Smooth muscle cell (in vitro differentiated cells): ENCODE results near the gene MYDGF. TPM values are rescaled to one million over a fixed set of nuclear protein-coding genes. Genes with fewer than 3 reads are reported as not detected.

Experiments used
- DNase-seq: peaks from one replicate; lab custom pipeline; 2025; ENCODE audit not compliant: unreplicated experiment; lab: John Stamatoyannopoulos, UW
- H2AFZ ChIP-seq: fragments of 200-600 bp; sonication (generic); 2 replicates; pipeline ENCODE4 v1.6.0; 2016; ENCODE audit warnings: antibody characterized with exemption, low read depth, mild to moderate bottlenecking
- H3F3A ChIP-seq: fragments of 200-600 bp; sonication (generic); 2 replicates; pipeline ENCODE4 v1.6.0; 2017; ENCODE audit warnings: antibody characterized with exemption, low read depth
- H3K27ac ChIP-seq: fragments of 200-600 bp; sonication (generic); 2 replicates; pipeline ENCODE4 v1.5.1; 2016; ENCODE audit warnings: low read depth, mild to moderate bottlenecking
- H3K27me3 ChIP-seq: fragments of 200-600 bp; sonication (generic); 2 replicates; pipeline ENCODE4 v1.6.1; 2016; ENCODE audit warnings: low read depth, mild to moderate bottlenecking
- H3K36me3 ChIP-seq: fragments of 200-600 bp; sonication (generic); 2 replicates; pipeline ENCODE4 v1.5.1; 2016; ENCODE audit warnings: low read depth
- H3K4me1 ChIP-seq: fragments of 200-600 bp; sonication (generic); 2 replicates; pipeline ENCODE4 v1.5.1; 2016; ENCODE audit warnings: low read depth
- H3K4me2 ChIP-seq: fragments of 200-600 bp; sonication (generic); 2 replicates; pipeline ENCODE4 v1.6.0; 2016; ENCODE audit warnings: mild to moderate bottlenecking
- H3K4me3 ChIP-seq: fragments of 200-600 bp; sonication (generic); 2 replicates; pipeline ENCODE4 v1.5.1; 2016; ENCODE audit warnings: mild to moderate bottlenecking
- H3K79me2 ChIP-seq: fragments of 200-600 bp; sonication (generic); 2 replicates; pipeline ENCODE4 v1.6.0; 2016; ENCODE audit warnings: low read depth, mild to moderate bottlenecking
- H3K9ac ChIP-seq: fragments of 200-600 bp; sonication (generic); 2 replicates; pipeline ENCODE4 v1.6.0; 2016; ENCODE audit warnings: low read depth
- H3K9me3 ChIP-seq: fragments of 200-600 bp; sonication (generic); replicated peaks from 2 replicates; pipeline ENCODE4 v1.5.1; 2016; ENCODE audit warnings: low read depth
- H4K20me1 ChIP-seq: fragments of 200-600 bp; sonication (generic); 2 replicates; pipeline ENCODE4 v1.6.0; 2016; ENCODE audit warnings: low read depth
- CTCF ChIP-seq: fragments of 200-600 bp; sonication (generic); IDR thresholded peaks from 2 replicates; pipeline ENCODE4 v1.5.1; 2017; ENCODE audit warnings: borderline replicate concordance, mild to moderate bottlenecking, antibody characterized with exemption; ENCODE audit not compliant: insufficient read depth, poor library complexity, severe bottlenecking
- WGBS: methylation state at CpG from one replicate; pipeline ENCODE4 v1.1.7; 2016; ENCODE audit warnings: low lambda C conversion rate; 5-methylcytosine and 5-hydroxymethylcytosine counted together
- polyA plus RNA-seq: library from polyadenylated mRNA; unstranded; fragments of >200 nt; fragmentation: Nextera tagmentation; extraction: Ambion mirVana; gene quantifications from 2 replicates; pipeline ENCODE4 v1.2.1, GENCODE V29; 2016
- total RNA-seq: library from RNA; depleted of rRNA; stranded (reverse); fragments of >200 nt; gene quantifications from 2 replicates; pipeline ENCODE4 v1.2.3, GENCODE V29; 2014

MYDGF gene
- total and polyA plus RNA-seq, 2 experiments from 2014 or later: 188 to 680 TPM

DNA sequence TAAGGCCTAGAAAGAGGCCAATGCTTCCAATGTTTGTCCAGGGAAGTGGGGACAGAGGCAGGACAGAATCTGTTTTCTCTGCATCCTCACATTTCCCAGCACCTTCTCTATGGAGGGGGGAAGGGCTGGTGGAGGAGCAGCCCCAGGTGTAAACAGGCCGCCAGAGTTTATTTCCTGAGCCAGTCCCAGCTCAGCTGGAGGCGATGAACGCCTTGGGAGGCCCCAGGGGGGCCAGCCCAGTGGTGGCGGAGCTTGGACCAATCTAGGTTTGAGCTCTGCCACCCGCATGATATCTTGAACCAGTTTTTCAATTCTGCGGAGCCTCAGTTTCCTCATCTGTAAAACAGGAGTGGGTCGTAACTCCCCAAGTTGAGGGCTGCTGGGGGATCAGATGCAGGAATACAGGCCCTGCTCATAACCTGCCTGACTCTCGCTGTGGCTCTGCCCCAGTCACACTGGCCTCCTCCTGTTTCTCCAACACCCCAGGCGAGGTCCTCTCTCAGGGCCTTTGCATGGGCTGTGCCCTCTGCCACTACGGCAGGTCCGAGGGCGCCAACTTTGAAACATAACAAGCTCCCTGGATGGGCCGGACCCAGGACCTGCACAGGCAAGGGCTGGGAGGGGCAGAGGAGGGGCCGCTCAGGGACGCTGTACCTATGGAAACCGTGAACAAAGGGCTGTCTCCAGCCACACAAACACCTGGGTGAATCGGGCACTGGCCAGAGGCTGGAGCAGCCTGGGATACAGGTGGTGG, 29.7 kb downstream of the MYDGF start:
- Histone ChIP-seq H2AFZ (no peak overlapping the region), H3K4me3 (peak overlapping the region; percentile 78), H3K27ac (no peak overlapping the region), H3K27me3 (no peaks in the 10 kb centered on the region), H3K9me3 (no peaks in the 10 kb centered on the region), H3K9ac (peak overlapping the region; percentile 71), H4K20me1 (no peaks in the 10 kb centered on the region), H3K4me2 (peak overlapping the region; percentile 96), H3K4me1 (peaks cover 2% of the 10 kb centered on the region), H3F3A (peaks cover 6% of the 10 kb centered on the region), H3K36me3 (no peaks in the 10 kb centered on the region), H3K79me2 (peaks cover 5% of the 10 kb centered on the region)
- 89% methylated on average over 17 of the region's 17 CpGs for WGBS
- DNase-seq: no peak
- no peak for TF ChIP-seq CTCF

DNA sequence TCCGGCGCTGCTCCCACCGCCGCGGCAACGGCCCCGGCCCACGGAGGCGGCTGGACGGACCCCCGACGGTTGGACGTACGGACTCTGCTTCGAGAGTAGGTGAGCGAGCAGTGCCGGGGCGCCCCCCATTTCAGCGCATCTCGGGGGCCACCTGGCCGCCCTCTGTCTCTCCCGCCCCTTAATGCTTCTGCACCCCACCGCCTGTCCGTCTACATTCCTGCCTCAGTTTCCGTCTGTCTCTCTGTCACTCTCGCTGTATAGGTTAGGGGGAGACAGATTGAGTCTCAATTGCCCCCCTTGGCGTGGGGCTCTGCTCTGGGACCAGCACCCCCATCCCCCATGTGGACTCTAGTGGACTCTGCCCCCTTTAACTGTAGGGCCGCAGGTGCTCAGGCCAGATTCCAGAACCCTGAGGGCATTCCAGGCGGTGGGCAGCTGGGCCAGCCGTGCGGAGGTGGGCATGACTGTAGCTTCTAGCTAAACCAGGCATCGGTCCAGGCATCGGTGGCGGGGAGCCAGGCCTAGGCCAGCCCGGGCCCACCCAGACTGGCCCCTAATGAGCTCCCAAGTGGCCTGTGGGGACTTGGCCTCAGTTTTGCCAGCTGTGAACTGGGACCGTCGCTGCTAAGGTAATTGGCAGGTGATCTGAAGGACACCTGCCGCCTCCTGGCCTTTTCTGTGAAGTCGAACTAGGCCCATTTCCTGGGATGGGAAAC, 30.5 kb downstream of the MYDGF start:
- Histone ChIP-seq H4K20me1 (no peaks in the 10 kb centered on the region), H3K27ac (no peak overlapping the region)

DNA sequence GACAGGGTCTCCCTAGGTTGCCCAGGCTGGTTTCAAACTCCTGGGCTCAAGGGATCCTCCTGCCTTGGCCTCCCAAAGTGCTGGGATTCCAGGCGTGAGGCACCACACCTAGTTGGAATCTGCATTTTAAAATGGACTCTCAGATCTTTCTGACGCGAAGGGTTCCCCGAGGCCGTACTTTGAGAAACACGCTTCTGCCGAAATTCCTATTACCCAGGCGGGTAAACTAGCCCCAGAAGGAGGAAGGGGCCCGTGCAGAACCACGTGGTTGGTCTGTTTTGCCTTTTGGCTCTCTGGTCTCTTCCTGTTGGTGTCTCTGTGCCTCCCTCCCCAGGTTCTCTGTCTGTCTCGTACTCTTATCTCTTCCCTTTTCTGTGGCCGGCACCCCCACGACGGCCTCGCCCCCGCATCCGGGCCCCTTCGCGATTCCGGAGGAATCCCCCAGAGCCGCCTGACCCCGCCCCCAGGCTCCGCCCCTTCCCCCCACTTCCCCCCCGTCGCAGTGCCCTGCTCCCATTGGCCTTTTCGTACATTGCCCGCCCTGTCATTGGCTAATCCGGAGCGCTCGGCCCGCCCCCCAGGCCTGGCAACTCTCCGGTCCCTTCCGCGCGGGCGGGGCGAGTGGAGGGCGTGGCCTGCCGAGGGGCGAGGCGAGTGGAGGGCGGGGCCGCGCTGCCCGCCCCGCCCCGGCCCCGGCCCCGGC, 31.2 kb downstream of the MYDGF start, which contains the start of gene TNFAIP8L1:
Gene TNFAIP8L1, plus strand, starts transcription at position 689 of the 703 bp plus-strand sequence. CDS start 12,354 bp downstream, outside the sequence.
- no peak for TF ChIP-seq CTCF
- Histone ChIP-seq H3K27me3 (no peaks in the 10 kb centered on the region), H3K79me2 (peaks cover 5% of the 10 kb centered on the region), H3K9me3 (no peaks in the 10 kb centered on the region), H3K9ac (peak within 1 kb of the TSS; percentile 71), H3K4me3 (peak within 1 kb of the TSS; percentile 78), H3K4me1 (peaks cover 2% of the 10 kb centered on the region), H3K36me3 (no peaks in the 10 kb centered on the region), H3K4me2 (peak within 1 kb of the TSS; percentile 96), H3F3A (peaks cover 12% of the 10 kb centered on the region), H2AFZ (peak within 1 kb of the TSS; percentile 88), H3K27ac (peak within 1 kb of the TSS; percentile 44), H4K20me1 (no peaks in the 10 kb centered on the region)
- DNase-seq: peak; percentile 93
- 13% methylated on average over 13 of the region's 49 CpGs for WGBS

More for the DNA sequence above, 30.5 kb downstream of the MYDGF start:
- WGBS: 43% methylated on average over 23 of the region's 39 CpGs
- Histone ChIP-seq H3K4me2 (peak overlapping the region; percentile 96), H3K27me3 (no peaks in the 10 kb centered on the region), H3K4me3 (peak overlapping the region; percentile 78), H3K9me3 (no peaks in the 10 kb centered on the region), H2AFZ (peak overlapping the region; percentile 88), H3K4me1 (peaks cover 2% of the 10 kb centered on the region), H3K79me2 (peaks cover 5% of the 10 kb centered on the region), H3F3A (peaks cover 12% of the 10 kb centered on the region), H3K36me3 (no peaks in the 10 kb centered on the region), H3K9ac (peak overlapping the region; percentile 71)
- DNase-seq: no peak
- no peak for TF ChIP-seq CTCF
